CD4-positive, alpha-beta T cell (primary cell): Measurements from ENCODE around the gene DLST. TPM values are rescaled to one million over a fixed set of nuclear protein-coding genes. Genes with fewer than 3 reads are reported as not detected.

ENCODE experiments used
- ATAC-seq: fragments of 200-7000 bp; cut with Tn5 transposase; one replicate; pipeline ENCODE4 v1.10.0; 2022; ENCODE audit warnings: mild to moderate bottlenecking; ENCODE audit not compliant: poor library complexity
- CTCF ChIA-PET: fragments of 350-600 bp; sonication (Branson Sonifier 250); formaldehyde crosslinking; loops from one replicate; lab custom pipeline; 2021; ENCODE audit warnings: antibody characterized with exemption, inconsistent platforms; lab: Charles Lee
- POLR2A ChIA-PET: fragments of 350-600 bp; sonication (Branson Sonifier 250); formaldehyde crosslinking; loops from one replicate; lab custom pipeline; 2021; ENCODE audit warnings: antibody characterized with exemption, inconsistent platforms; lab: Charles Lee
- DNase-seq, 14 experiments: peaks; one replicate each; pipeline ENCODE4 v3.0.0-alpha.2; 2013 to 2020; ENCODE audit warnings: mixed read lengths in 2 of 14
- H3K27ac ChIP-seq, 2 donors: one replicate each; pipeline versions ENCODE4 v1.5.1 to v1.7.0; 2013; ENCODE audit warnings: low read length in 2 of 2, low read depth in 1 of 2, mild to moderate bottlenecking in 1 of 2
- H3K27me3 ChIP-seq, 2 experiments: 1 replicate in 1 of 2; 2 replicates in 1 of 2; pipeline versions ENCODE4 v1.6.1 to v1.7.0; 2013; ENCODE audit warnings: low read length in 2 of 2, control low read depth in 1 of 2, mild to moderate bottlenecking in 1 of 2, moderate library complexity in 1 of 2; ENCODE audit not compliant: insufficient read depth in 2 of 2, control insufficient read depth in 1 of 2
- H3K36me3 ChIP-seq: one replicate; pipeline ENCODE4 v1.6.1; 2013; ENCODE audit warnings: low read length, control low read depth; ENCODE audit not compliant: insufficient read depth
- H3K4me1 ChIP-seq: one replicate; pipeline ENCODE4 v1.6.1; 2013; ENCODE audit warnings: low read length, control low read depth; ENCODE audit not compliant: insufficient read depth
- H3K4me3 ChIP-seq: one replicate; pipeline ENCODE4 v1.5.1; 2013; ENCODE audit warnings: mild to moderate bottlenecking, low read length, moderate library complexity
- H3K9me3 ChIP-seq, 2 experiments: 1 replicate in 1 of 2; 2 replicates in 1 of 2; pipeline versions ENCODE4 v1.6.1 to v1.7.0; 2013; ENCODE audit warnings: low read length in 2 of 2, mild to moderate bottlenecking in 2 of 2, control low read depth in 1 of 2, moderate library complexity in 1 of 2; ENCODE audit not compliant: control insufficient read depth in 1 of 2, insufficient read depth in 1 of 2
- H3K27ac Mint-ChIP-seq: one replicate; pipeline ENCODE4 v1.8.0; 2020; ENCODE audit warnings: mixed read lengths
- H3K27me3 Mint-ChIP-seq: one replicate; pipeline ENCODE4 v1.8.0; 2021; ENCODE audit warnings: mixed read lengths
- H3K36me3 Mint-ChIP-seq: one replicate; pipeline ENCODE4 v1.8.0; 2021; ENCODE audit warnings: low read depth, mixed read lengths
- H3K4me1 Mint-ChIP-seq: one replicate; pipeline ENCODE4 v1.8.0; 2021; ENCODE audit warnings: low read depth, mixed read lengths
- H3K4me3 Mint-ChIP-seq: one replicate; pipeline ENCODE4 v1.8.0; 2020; ENCODE audit warnings: mild to moderate bottlenecking, mixed read lengths
- H3K9me3 Mint-ChIP-seq: one replicate; pipeline ENCODE4 v1.8.0; 2020; ENCODE audit warnings: mixed read lengths
- intact Hi-C, 2 experiments: fragments of 100-400 bp; cut with DNase I in 1 of 2; cut with micrococcal nuclease in 1 of 2; formaldehyde crosslinking; loops; one replicate each; pipeline versions ENCODE4 v1.15.1 to v1.9.0; 2023 to 2025; cut with DNase I, micrococcal nuclease
- total RNA-seq, 174 experiments: library from RNA in 2 of 174; stranded (reverse) in 2 of 174; gene quantifications; one replicate each; pipeline ENCODE4 v1.2.3 and lab custom pipeline; 2021 to 2026
- TF ChIP-seq, protein P1 (sequence below): fragments of 200-600 bp; IDR thresholded peaks from one replicate; pipeline ENCODE4 v1.8.0; 2022; ENCODE audit warnings: antibody characterized with exemption, mild to moderate bottlenecking

The DLST gene
- total RNA-seq, 2 experiments from 2014 or later = 162 to 170 TPM

DNA sequence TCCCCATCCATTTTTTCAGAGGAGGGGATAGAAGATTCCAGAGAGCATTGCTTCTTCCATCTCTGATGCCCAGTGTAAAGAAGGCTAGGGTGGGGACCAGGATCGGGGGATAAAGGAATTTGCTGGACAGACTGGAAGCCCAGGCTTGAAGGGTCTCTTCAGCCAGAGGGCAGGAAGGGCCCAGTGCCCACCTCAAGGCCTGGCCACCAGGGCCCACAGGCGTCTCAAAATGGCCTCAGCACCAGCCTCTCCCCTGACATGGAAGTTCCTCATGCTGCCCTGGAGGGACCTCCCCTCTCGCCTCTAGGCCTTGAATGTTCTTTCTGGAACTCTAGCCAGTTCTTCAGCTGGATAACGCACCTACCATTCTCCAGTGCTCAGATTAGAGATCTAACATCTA, 38.6 kb downstream of the DLST start:
- TF ChIP-seq, protein P1, sequence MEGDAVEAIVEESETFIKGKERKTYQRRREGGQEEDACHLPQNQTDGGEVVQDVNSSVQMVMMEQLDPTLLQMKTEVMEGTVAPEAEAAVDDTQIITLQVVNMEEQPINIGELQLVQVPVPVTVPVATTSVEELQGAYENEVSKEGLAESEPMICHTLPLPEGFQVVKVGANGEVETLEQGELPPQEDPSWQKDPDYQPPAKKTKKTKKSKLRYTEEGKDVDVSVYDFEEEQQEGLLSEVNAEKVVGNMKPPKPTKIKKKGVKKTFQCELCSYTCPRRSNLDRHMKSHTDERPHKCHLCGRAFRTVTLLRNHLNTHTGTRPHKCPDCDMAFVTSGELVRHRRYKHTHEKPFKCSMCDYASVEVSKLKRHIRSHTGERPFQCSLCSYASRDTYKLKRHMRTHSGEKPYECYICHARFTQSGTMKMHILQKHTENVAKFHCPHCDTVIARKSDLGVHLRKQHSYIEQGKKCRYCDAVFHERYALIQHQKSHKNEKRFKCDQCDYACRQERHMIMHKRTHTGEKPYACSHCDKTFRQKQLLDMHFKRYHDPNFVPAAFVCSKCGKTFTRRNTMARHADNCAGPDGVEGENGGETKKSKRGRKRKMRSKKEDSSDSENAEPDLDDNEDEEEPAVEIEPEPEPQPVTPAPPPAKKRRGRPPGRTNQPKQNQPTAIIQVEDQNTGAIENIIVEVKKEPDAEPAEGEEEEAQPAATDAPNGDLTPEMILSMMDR = no peak
- CTCF ChIA-PET = no interaction called here
- H3K27ac Mint-ChIP-seq = no peak overlapping the region
- POLR2A ChIA-PET = no interaction called here
- H3K4me1 ChIP-seq = peaks cover 16% of the 10 kb centered on the region
- peaks cover 10% of the 10 kb centered on the region for H3K4me1 Mint-ChIP-seq
- ATAC-seq = no peak
- H3K27ac ChIP-seq = no peak overlapping the region
- H3K27me3 ChIP-seq = no peaks in the 10 kb centered on the region
- no peak for DNase-seq
- H3K4me3 ChIP-seq = no peak overlapping the region
- no peaks in the 10 kb centered on the region for H3K9me3 ChIP-seq
- no peaks in the 10 kb centered on the region for H3K36me3 ChIP-seq
- H3K27me3 Mint-ChIP-seq = peaks cover 8% of the 10 kb centered on the region
- H3K4me3 Mint-ChIP-seq = no peak overlapping the region
- intact Hi-C loops = no loop called here
- no peaks in the 10 kb centered on the region for H3K9me3 Mint-ChIP-seq
- H3K36me3 Mint-ChIP-seq = no peaks in the 10 kb centered on the region

DNA sequence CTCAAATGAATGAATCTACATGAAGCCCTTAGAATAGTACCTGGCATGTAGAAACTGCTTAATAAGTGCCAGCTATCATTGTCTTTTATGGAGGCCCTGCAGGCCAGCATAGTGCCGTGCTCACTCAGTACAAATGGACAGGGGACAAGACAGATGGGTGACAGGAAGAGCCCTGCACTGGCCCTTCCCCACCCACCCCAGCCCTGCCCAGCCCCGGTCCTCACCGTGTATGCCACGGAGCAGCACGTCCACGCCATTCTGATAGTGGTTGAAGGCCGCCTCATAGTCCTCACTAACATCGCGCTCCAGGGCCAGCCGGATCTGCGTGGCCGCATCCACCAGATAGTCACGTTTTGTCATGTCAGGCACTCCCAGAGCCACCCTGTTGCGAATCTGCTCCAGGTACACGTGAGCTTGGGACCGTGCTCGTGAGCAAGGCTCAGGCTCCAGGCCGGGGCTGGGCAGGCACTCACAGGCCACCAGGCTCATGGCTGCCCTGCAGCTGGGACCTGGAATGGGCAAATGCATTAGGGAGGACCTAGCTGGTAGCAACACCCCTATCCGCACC, 39.4 kb downstream of the DLST start:
- no peaks in the 10 kb centered on the region for H3K9me3 ChIP-seq
- ChIA-PET CTCF (interaction anchor here (1.0 kb wide), 1 partner anchor 60 kb away, joined by 3 read pairs; no protein-coding TSS in a partner anchor), POLR2A (interaction anchor here (0.7 kb wide), 1 partner anchor 76 kb away, joined by 3 read pairs; no protein-coding TSS in a partner anchor)
- H3K4me3 ChIP-seq = no peak overlapping the region
- H3K27ac ChIP-seq = no peak overlapping the region
- Mint-ChIP-seq H3K27ac (no peak overlapping the region), H3K27me3 (peaks cover 8% of the 10 kb centered on the region), H3K36me3 (no peaks in the 10 kb centered on the region), H3K9me3 (no peaks in the 10 kb centered on the region), H3K4me3 (peak overlapping the region; percentile 42), H3K4me1 (peaks cover 10% of the 10 kb centered on the region)
- intact Hi-C loops = no loop called here
- DNase-seq (no peak), ATAC-seq (no peak)
- TF ChIP-seq, protein P1 = no peak
- H3K27me3 ChIP-seq = no peaks in the 10 kb centered on the region
- peaks cover 16% of the 10 kb centered on the region for H3K4me1 ChIP-seq
- H3K36me3 ChIP-seq = no peaks in the 10 kb centered on the region

DNA sequence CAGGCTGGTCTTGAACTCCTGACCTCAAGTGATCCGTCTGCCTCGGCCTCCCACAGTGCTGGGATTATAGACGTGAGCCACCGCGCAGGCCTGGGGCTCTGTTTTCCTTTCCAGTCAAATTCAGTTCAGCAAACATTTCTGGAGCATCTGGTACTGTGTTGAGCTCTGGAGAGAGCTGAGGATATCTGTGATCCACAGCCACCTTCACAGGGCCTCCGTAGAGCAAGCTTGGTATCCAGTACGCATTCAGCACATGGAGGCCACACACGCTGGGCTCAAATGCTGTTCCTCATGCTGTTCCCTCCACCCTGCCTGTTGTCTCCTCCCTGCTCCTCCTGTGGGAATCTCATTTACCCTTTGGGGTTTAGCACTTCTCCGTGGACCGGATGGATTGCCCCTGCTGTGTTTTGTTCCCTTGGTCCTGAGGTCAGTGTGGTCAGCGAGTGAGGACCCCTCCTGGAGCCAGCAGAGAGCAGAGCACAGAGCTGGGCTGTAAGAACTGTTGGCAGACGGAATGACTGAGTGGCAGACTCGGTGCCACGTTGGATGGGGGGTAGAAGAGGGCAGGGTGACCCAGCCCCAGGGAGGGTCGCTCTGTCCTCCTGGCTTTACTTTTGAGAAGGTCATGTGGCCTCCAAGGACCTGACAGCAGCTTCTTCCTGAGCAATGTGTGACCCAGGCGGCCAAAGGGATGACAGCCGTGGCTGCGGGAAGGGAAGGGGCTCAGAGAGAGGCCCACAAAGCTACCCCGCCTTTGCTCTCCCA, 40.5 kb downstream of the DLST start:
- Histone ChIP-seq H3K9me3 (no peaks in the 10 kb centered on the region), H3K27ac (no peak overlapping the region), H3K4me3 (peak overlapping the region; percentile 45), H3K4me1 (peaks cover 16% of the 10 kb centered on the region), H3K27me3 (no peaks in the 10 kb centered on the region), H3K36me3 (no peaks in the 10 kb centered on the region)
- POLR2A ChIA-PET = interaction anchor here (1.0 kb wide), 1 partner anchor 40 kb away, joined by 4 read pairs; no protein-coding TSS in a partner anchor
- TF ChIP-seq, protein P1 = no peak
- no peak for ATAC-seq
- Mint-ChIP-seq H3K36me3 (no peaks in the 10 kb centered on the region), H3K4me1 (peaks cover 10% of the 10 kb centered on the region), H3K4me3 (peak overlapping the region; percentile 72), H3K27me3 (peaks cover 8% of the 10 kb centered on the region), H3K27ac (peak overlapping the region; percentile 44), H3K9me3 (no peaks in the 10 kb centered on the region)
- intact Hi-C loops = no loop called here
- DNase-seq = no peak
- CTCF ChIA-PET = interaction anchor here (1.0 to 1.4 kb wide), 2 partner anchors 61 to 62 kb away, joined by 3 to 4 read pairs; no protein-coding TSS in a partner anchor
